Measurements from ENCODE around the gene PDE2A. TPM values are rescaled to one million over a fixed set of nuclear protein-coding genes. Genes with fewer than 3 reads are reported as not detected.
"Not testable (repeated sequence)": the region's sequence is repeated elsewhere in the genome, so short reads cannot be mapped to it uniquely, and the experiment has no call there.

PDE2A gene
- total and polyA plus RNA-seq, 2 donors (not counting 1 experiment from before 2014, with no cell fraction given), result 0.88 to 2.9 TPM

DNA sequence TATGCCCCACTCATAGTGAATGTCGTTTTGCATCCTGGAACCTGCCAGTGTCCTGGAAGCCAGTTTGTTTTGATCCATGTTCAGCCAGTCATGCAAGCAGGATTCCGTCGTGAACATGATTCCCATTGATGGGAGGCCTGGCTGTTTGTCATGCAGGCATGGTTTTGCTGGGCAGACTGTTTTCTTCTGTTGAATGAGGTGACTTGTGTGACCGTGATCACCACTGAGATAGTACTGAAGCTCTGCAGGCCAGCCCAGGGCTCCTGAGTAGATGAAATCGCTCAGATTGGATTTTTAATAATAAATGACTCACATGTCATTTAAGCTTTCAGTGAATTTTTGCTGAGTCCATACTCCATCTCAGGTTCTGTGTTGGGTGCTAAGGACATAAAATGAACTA lies 117.8 kb downstream of the PDE2A start:
- H2AFZ ChIP-seq (ENCODE audit: insufficient read depth, low read depth, low read length, poor library complexity, severe bottlenecking), result no peak overlapping the region
- H3K9me3 ChIP-seq (ENCODE audit: control extremely low read depth in 1 of 3, control insufficient read depth in 2 of 3, insufficient read depth in 1 of 3, low read length in 2 of 3), result no peaks in the 10 kb centered on the region
- H3K9me3 Mint-ChIP-seq (ENCODE audit: insufficient read depth), result no peaks in the 10 kb centered on the region
- no peaks in the 10 kb centered on the region for H3K79me2 ChIP-seq (ENCODE audit: control insufficient read depth, insufficient read depth, low read length)
- ChIA-PET POLR2A (no interaction called here), CTCF (no interaction called here)
- WGBS (ENCODE audit: insufficient coverage), result 94% methylated on average over 4 of the region's 5 CpGs
- no peak overlapping the region for H3K4me3 Mint-ChIP-seq
- no peak for ATAC-seq (ENCODE audit: low read depth)
- peaks cover 53% of the 10 kb centered on the region for H3K27me3 Mint-ChIP-seq
- no peaks in the 10 kb centered on the region for H4K20me1 ChIP-seq (ENCODE audit: control insufficient read depth, insufficient read depth, low read length, poor library complexity, severe bottlenecking)
- H3K27ac ChIP-seq (ENCODE audit: low read length in 2 of 2), result no peak overlapping the region
- intact Hi-C loops (cut with micrococcal nuclease), result no loop called here
- H3K4me3 ChIP-seq (ENCODE audit: control extremely low read depth in 1 of 5, extremely low read depth in 1 of 5, insufficient read depth in 1 of 5, low read depth in 2 of 5, low read length in 4 of 5), result no peak overlapping the region
- H3K4me1 ChIP-seq (ENCODE audit: control insufficient read depth in 2 of 2, insufficient read depth in 2 of 2, low read length in 2 of 2), result no peaks in the 10 kb centered on the region
- no peak for DNase-seq
- no peaks in the 10 kb centered on the region for H3K36me3 ChIP-seq (replicated peaks in 1 of 2; ENCODE audit: control extremely low read depth in 1 of 2, control insufficient read depth in 1 of 2, extremely low read depth in 1 of 2, insufficient read depth in 2 of 2, low read length in 1 of 2)
- TF ChIP-seq EZH2 (IDR thresholded peaks at IDR 0.05; ENCODE audit: borderline replicate concordance, insufficient read depth, low read depth, low read length, poor library complexity, severe bottlenecking), result no peak
- TF ChIP-seq, protein P1, sequence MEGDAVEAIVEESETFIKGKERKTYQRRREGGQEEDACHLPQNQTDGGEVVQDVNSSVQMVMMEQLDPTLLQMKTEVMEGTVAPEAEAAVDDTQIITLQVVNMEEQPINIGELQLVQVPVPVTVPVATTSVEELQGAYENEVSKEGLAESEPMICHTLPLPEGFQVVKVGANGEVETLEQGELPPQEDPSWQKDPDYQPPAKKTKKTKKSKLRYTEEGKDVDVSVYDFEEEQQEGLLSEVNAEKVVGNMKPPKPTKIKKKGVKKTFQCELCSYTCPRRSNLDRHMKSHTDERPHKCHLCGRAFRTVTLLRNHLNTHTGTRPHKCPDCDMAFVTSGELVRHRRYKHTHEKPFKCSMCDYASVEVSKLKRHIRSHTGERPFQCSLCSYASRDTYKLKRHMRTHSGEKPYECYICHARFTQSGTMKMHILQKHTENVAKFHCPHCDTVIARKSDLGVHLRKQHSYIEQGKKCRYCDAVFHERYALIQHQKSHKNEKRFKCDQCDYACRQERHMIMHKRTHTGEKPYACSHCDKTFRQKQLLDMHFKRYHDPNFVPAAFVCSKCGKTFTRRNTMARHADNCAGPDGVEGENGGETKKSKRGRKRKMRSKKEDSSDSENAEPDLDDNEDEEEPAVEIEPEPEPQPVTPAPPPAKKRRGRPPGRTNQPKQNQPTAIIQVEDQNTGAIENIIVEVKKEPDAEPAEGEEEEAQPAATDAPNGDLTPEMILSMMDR (IDR thresholded peaks at IDR 0.05), result no peak
- H3K27ac Mint-ChIP-seq, result no peak overlapping the region
- H3K27me3 ChIP-seq (replicated peaks in 1 of 4; ENCODE audit: control extremely low read depth in 1 of 4, control insufficient read depth in 3 of 4, insufficient read depth in 4 of 4, low read length in 3 of 4), result peaks cover 0 to 22% (median 2%) of the 10 kb centered on the region in 4 experiments
- H3K9ac ChIP-seq (ENCODE audit: low read length), result no peak overlapping the region
- no peak overlapping the region for H3K4me2 ChIP-seq (replicated peaks; ENCODE audit: low read depth, low read length, poor library complexity, severe bottlenecking)
- H3K4me1 Mint-ChIP-seq, result no peaks in the 10 kb centered on the region

GRCh38 chr11:72555014-72555522 lies 119.2 kb downstream of the PDE2A start:
- H3K4me3 Mint-ChIP-seq; H3K4me3 ChIP-seq (ENCODE audit: control extremely low read depth in 1 of 5, extremely low read depth in 1 of 5, insufficient read depth in 1 of 5, low read depth in 2 of 5, low read length in 4 of 5); DNase-seq; H3K9me3 ChIP-seq (ENCODE audit: control extremely low read depth in 1 of 3, control insufficient read depth in 2 of 3, insufficient read depth in 1 of 3, low read length in 2 of 3); H3K27ac ChIP-seq (ENCODE audit: low read length in 2 of 2); H3K9me3 Mint-ChIP-seq (ENCODE audit: insufficient read depth); H2AFZ ChIP-seq (ENCODE audit: insufficient read depth, low read depth, low read length, poor library complexity, severe bottlenecking); H3K4me1 Mint-ChIP-seq; intact Hi-C loops (cut with micrococcal nuclease); ATAC-seq (ENCODE audit: low read depth); CTCF ChIA-PET; H3K79me2 ChIP-seq (ENCODE audit: control insufficient read depth, insufficient read depth, low read length); H3K36me3 ChIP-seq (replicated peaks in 1 of 2; ENCODE audit: control extremely low read depth in 1 of 2, control insufficient read depth in 1 of 2, extremely low read depth in 1 of 2, insufficient read depth in 2 of 2, low read length in 1 of 2); H3K4me1 ChIP-seq (ENCODE audit: control insufficient read depth in 2 of 2, insufficient read depth in 2 of 2, low read length in 2 of 2); H3K9ac ChIP-seq (ENCODE audit: low read length); H3K27ac Mint-ChIP-seq; POLR2A ChIA-PET; H4K20me1 ChIP-seq (ENCODE audit: control insufficient read depth, insufficient read depth, low read length, poor library complexity, severe bottlenecking); H3K4me2 ChIP-seq (replicated peaks; ENCODE audit: low read depth, low read length, poor library complexity, severe bottlenecking): not testable (repeated sequence)
- H3K27me3 ChIP-seq (replicated peaks in 1 of 4; ENCODE audit: control extremely low read depth in 1 of 4, control insufficient read depth in 3 of 4, insufficient read depth in 4 of 4, low read length in 3 of 4), result peaks cover 0 to 22% (median 2%) of the 10 kb centered on the region in 4 experiments
- WGBS (ENCODE audit: insufficient coverage), result no CpG with 5 or more reads among the region's 3 CpGs
- peaks cover 58% of the 10 kb centered on the region for H3K27me3 Mint-ChIP-seq

Measured in B cell (primary cell).